GM19455 (cell line): ENCODE measurements around the gene HPS1.

Experiments used
- ATAC-seq: cut with Tn5 transposase; IDR thresholded peaks from one replicate; pipeline ENCODE4 v1.9.1; 2021; ENCODE audit not compliant: unreplicated experiment

The HPS1 gene

DNA sequence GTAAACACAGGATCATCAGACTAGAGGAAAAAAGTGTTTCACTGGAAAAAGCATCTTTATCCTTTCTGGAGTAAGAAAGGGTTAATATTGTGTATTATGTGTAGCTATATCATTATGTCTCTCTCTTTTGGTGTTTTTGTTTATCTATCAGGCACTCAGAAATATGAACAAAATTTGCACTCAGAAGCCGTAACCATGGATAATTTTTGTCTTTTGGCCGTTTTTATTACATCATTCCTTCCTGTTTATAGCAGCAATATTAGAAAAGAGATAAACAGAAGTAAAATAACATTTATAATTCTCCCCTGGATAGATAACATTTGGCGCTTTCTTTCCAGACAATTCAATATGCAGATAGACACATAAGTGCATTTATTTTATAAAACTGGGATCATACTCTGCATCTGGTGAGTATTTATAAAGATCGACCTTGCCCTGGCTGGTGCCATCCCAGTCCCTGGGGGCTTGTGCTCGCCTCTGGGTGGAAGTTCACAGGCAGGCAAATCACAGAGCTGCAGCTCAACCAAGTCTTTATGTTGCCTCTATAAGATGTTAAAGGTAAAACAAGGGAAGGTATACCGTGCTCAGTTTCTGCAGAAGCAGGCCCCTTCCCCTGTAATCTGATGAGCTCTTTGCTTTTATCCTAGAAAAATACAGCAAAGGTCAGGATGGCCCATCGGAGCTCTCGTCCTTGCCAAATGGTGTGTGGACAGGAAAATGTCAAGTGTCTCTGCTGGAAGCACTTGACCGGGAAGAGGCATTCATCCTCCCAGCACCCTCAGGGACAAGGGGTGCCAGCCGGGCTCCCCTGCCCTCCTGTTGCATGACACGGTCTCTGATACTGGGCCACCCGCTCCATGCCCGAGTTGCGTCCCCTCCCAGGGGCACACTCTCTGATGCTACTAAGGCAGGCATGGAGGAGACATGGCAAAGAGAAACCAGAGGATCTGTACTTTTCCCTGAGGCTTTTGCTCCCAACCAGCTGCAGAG is 75.6 kb downstream of the HPS1 start:
- ATAC-seq: no peak

DNA sequence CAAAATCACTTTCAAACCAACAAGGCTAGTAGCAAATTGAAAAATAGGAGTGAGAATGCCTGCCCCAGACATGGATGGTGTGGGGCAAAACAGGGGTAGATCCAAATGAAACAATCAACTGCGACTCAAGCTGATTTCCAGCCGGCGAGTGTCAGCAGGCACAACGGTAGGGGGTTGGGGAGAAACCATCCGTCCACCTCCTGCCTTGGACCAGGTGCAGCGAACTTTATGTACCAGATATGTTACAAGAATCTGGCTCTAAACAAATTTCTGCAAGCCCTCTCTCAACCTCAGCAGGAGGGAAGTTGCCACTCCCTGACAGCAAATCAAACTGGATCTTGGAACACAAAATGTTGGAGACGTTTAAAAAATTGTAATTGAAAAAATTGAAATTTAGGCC is 76.9 kb downstream of the HPS1 start:
- no peak for ATAC-seq

DNA sequence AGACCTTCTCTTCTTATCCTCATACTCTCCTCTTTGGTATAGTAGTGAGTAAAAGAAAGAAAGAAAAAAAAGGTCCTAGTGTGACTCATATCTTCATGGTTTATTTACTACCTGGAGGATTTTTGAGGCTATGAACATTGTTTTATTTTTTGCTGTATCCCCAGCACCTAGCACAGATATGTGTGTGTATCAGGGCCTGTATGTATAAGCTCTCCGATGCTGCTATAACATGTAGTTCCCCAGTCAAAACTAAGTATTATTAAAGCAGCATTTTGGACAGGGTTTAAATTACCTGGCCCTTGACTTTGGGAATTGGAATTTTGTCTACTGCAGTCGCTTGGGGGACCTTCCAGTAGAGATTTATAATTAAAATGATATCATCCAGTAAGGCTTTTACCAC is 78.1 kb downstream of the HPS1 start:
- ATAC-seq: no peak

DNA sequence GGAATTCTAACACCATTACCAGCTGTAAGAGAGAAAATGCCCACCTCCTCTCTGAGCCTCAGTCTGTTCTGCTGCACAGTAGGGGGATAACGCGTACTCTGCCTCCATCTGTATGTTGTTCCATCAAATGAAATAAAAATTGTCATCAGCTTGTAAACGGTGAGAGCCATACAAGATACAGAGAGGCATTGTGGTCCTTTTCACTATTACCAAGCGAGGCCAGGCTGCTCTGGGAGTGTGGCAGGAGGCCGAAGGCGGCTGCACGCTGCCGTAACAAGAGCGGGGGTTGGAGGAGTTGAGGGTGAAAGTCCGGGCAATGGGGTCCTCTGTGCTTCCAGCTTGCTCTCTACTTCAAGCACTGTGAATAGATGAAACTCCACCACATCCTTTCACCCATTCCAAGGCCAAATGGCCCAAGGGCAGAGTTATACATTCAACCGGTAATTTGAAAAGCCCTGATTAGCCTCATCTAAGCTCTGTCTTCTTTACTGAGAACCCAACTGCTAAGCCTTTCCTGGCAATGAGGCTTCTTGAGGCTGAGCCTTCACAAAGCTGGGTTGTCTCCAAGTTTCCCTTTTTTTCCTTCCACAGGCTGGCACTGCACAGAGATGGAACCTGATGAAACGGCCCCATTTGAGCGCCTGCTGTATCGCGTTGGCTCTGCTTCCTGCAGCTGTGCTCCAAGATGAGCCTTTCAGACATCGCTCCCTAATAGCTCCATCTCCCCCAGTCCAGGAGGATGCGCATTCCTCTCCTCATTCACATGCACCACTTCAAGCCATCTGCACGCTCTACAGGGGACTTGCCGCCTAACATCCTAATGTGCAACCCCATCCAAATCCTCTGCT is 78.9 kb downstream of the HPS1 start:
- no peak for ATAC-seq
